GM19351 (cell line): Measurements from ENCODE around the gene PIAS3.
"Not testable (repeated sequence)": the region's sequence is repeated elsewhere in the genome, so short reads cannot be mapped to it uniquely, and the experiment has no call there.

Experiments
- ATAC-seq: cut with Tn5 transposase; IDR thresholded peaks from one replicate; pipeline ENCODE4 v1.9.1; 2021; ENCODE audit warnings: mild to moderate bottlenecking, moderate library complexity; ENCODE audit not compliant: unreplicated experiment

PIAS3 gene

GRCh38 chr1:145877923-145878486 is 19.1 kb upstream of the PIAS3 start:
- no peak for ATAC-seq

GRCh38 chr1:145874646-145875045 is 15.8 kb upstream of the PIAS3 start:
- ATAC-seq, result no peak

- ATAC-seq, result no peak
Observed at GRCh38 chr1:145871994-145872924, 13.4 kb upstream of the PIAS3 start.

GRCh38 chr1:145868232-145868631 is 9.4 kb upstream of the PIAS3 start:
- no peak for ATAC-seq

GRCh38 chr1:145863282-145864018 is 4.6 kb upstream of the PIAS3 start:
- no peak for ATAC-seq

GRCh38 chr1:145859491-145860023 is 676 bp upstream of the PIAS3 start:
- peak; percentile 72 for ATAC-seq

- ATAC-seq, result peak; percentile 16
Observed at GRCh38 chr1:145858238-145858900, 512 bp downstream of the PIAS3 start.

GRCh38 chr1:145857170-145857569 is 1.7 kb downstream of the PIAS3 start:
- no peak for ATAC-seq

GRCh38 chr1:145855426-145855948 is 3.4 kb downstream of the PIAS3 start:
- ATAC-seq, result no peak

- ATAC-seq, result no peak
Observed at GRCh38 chr1:145849356-145850160, 9.3 kb downstream of the PIAS3 start.

- no peak for ATAC-seq
Observed at GRCh38 chr1:145847827-145848226, 11.1 kb downstream of the PIAS3 start.

- no peak for ATAC-seq
Observed at GRCh38 chr1:145846201-145846612, 12.7 kb downstream of the PIAS3 start.

GRCh38 chr1:145845514-145846161 is 13.2 kb downstream of the PIAS3 start, which contains the start of gene NUDT17:
TSS of gene NUDT17 (plus strand) at chr1:145845630. CDS start at chr1:145845641, 11 bp downstream.
- peak; percentile 64 for ATAC-seq

GRCh38 chr1:145845144-145845513 is 13.8 kb downstream of the PIAS3 start:
- ATAC-seq, result peak; percentile 68

GRCh38 chr1:145843031-145843430 is 15.8 kb downstream of the PIAS3 start:
- no peak for ATAC-seq

- no peak for ATAC-seq
Observed at GRCh38 chr1:145837656-145838055, 21.2 kb downstream of the PIAS3 start.

GRCh38 chr1:145830810-145831209 is 28.1 kb downstream of the PIAS3 start:
- not testable (repeated sequence) for ATAC-seq

GRCh38 chr1:145828367-145829026 is 30.4 kb downstream of the PIAS3 start:
- no peak for ATAC-seq

- ATAC-seq, result no peak
Observed at GRCh38 chr1:145827966-145828365, 30.9 kb downstream of the PIAS3 start.
